GM19238 (cell line): Measurements from ENCODE around the gene TMEM212.
"Not testable (repeated sequence)": the region's sequence is repeated elsewhere in the genome, so short reads cannot be mapped to it uniquely, and the experiment has no call there.

Experiments used
- DNase-seq: peaks from one replicate; pipeline ENCODE4 v3.0.0; 2011; ENCODE audit warnings: low spot score; ENCODE audit not compliant: insufficient read length

TMEM212 gene

GRCh38 chr3:171813278-171813896 is 29.8 kb upstream of the TMEM212 start:
- no peak for DNase-seq

- DNase-seq: no peak
Observed at GRCh38 chr3:171813897-171814460, 29.2 kb upstream of the TMEM212 start.

GRCh38 chr3:171814662-171815061 is 28.5 kb upstream of the TMEM212 start:
- not testable (repeated sequence) for DNase-seq

GRCh38 chr3:171815973-171816595 is 27.1 kb upstream of the TMEM212 start:
- DNase-seq: no peak

GRCh38 chr3:171817074-171817800 is 25.9 kb upstream of the TMEM212 start:
- no peak for DNase-seq

GRCh38 chr3:171821044-171821443 is 22.1 kb upstream of the TMEM212 start:
- DNase-seq: no peak

GRCh38 chr3:171821778-171822358 is 21.3 kb upstream of the TMEM212 start:
- DNase-seq: no peak

- DNase-seq: no peak
Observed at GRCh38 chr3:171822431-171823106, 20.6 kb upstream of the TMEM212 start.

- DNase-seq: no peak
Observed at GRCh38 chr3:171824116-171824515, 19.0 kb upstream of the TMEM212 start.

GRCh38 chr3:171824824-171825221 is 18.3 kb upstream of the TMEM212 start:
- DNase-seq: no peak

GRCh38 chr3:171825222-171825828 is 17.8 kb upstream of the TMEM212 start:
- no peak for DNase-seq

- DNase-seq: no peak
Observed at GRCh38 chr3:171827385-171827784, 15.8 kb upstream of the TMEM212 start.

GRCh38 chr3:171827836-171828458 is 15.2 kb upstream of the TMEM212 start:
- no peak for DNase-seq

- DNase-seq: no peak
Observed at GRCh38 chr3:171828902-171829770, 14.0 kb upstream of the TMEM212 start.

- no peak for DNase-seq
Observed at GRCh38 chr3:171829841-171830517, 13.2 kb upstream of the TMEM212 start.

- no peak for DNase-seq
Observed at GRCh38 chr3:171830518-171830875, 12.7 kb upstream of the TMEM212 start.

GRCh38 chr3:171831936-171832335 is 11.2 kb upstream of the TMEM212 start:
- DNase-seq: no peak

GRCh38 chr3:171832989-171833388 is 10.2 kb upstream of the TMEM212 start:
- no peak for DNase-seq
